Mesothelial cell of epicardium (in vitro differentiated cells): ENCODE data around the gene C5orf24. TPM values are rescaled to one million over a fixed set of nuclear protein-coding genes. Genes with fewer than 3 reads are reported as not detected.

Experiments used
- DNase-seq, 2 experiments: peaks; one replicate each; pipeline ENCODE4 v3.0.0; 2021; ENCODE audit warnings: low spot score in 2 of 2; ENCODE audit not compliant: unreplicated experiment in 2 of 2
- H3K27ac Mint-ChIP-seq: 2 replicates; pipeline ENCODE4 v1.8.0; 2021; ENCODE audit warnings: mixed read lengths
- H3K27me3 Mint-ChIP-seq: 2 replicates; pipeline ENCODE4 v1.8.0; 2021; ENCODE audit warnings: low read depth, mixed read lengths
- H3K36me3 Mint-ChIP-seq: 2 replicates; pipeline ENCODE4 v1.8.0; 2021; ENCODE audit warnings: mixed read lengths
- H3K4me1 Mint-ChIP-seq: 2 replicates; pipeline ENCODE4 v1.8.0; 2021; ENCODE audit warnings: mixed read lengths
- H3K4me3 Mint-ChIP-seq: 2 replicates; pipeline ENCODE4 v1.8.0; 2021; ENCODE audit warnings: mild to moderate bottlenecking, moderate library complexity, mixed read lengths
- H3K9me3 Mint-ChIP-seq: 2 replicates; pipeline ENCODE4 v1.8.0; 2021; ENCODE audit warnings: mixed read lengths
- CTCF ChIP-seq: fragments of 200-600 bp; sonication (generic); IDR thresholded peaks from one replicate; pipeline ENCODE4 v1.5.0; 2021; ENCODE audit warnings: antibody characterized with exemption; ENCODE audit not compliant: unreplicated experiment
- total RNA-seq: library from RNA; stranded (reverse); gene quantifications from 3 replicates; pipeline ENCODE4 v1.2.1, GENCODE V29; 2021

The C5orf24 gene
- total RNA-seq, 1 donor from 2014 or later: 85.4 TPM

GRCh38 chr5:134891473-134891872, 45.7 kb downstream of the C5orf24 start:
- H3K36me3 Mint-ChIP-seq: peaks cover 56% of the 10 kb centered on the region
- no peaks in the 10 kb centered on the region for H3K4me1 Mint-ChIP-seq
- H3K27ac Mint-ChIP-seq: no peak overlapping the region
- H3K9me3 Mint-ChIP-seq: peaks cover 7% of the 10 kb centered on the region
- no peaks in the 10 kb centered on the region for H3K27me3 Mint-ChIP-seq
- no peak for TF ChIP-seq CTCF
- DNase-seq: no peak
- no peak overlapping the region for H3K4me3 Mint-ChIP-seq

GRCh38 chr5:134892282-134892681, 46.5 kb downstream of the C5orf24 start:
- no peak for DNase-seq
- Mint-ChIP-seq H3K9me3 (peaks cover 7% of the 10 kb centered on the region), H3K36me3 (peaks cover 56% of the 10 kb centered on the region), H3K27me3 (no peaks in the 10 kb centered on the region), H3K4me3 (no peak overlapping the region), H3K27ac (no peak overlapping the region), H3K4me1 (no peaks in the 10 kb centered on the region)
- no peak for TF ChIP-seq CTCF

- Mint-ChIP-seq H3K36me3 (peaks cover 50% of the 10 kb centered on the region), H3K27ac (no peak overlapping the region), H3K4me1 (no peaks in the 10 kb centered on the region), H3K9me3 (peaks cover 7% of the 10 kb centered on the region), H3K27me3 (no peaks in the 10 kb centered on the region), H3K4me3 (no peak overlapping the region)
- no peak for DNase-seq
- TF ChIP-seq CTCF: no peak
Measured at GRCh38 chr5:134892926-134893325, 47.2 kb downstream of the C5orf24 start.

GRCh38 chr5:134893748-134894505, 48.2 kb downstream of the C5orf24 start:
- H3K27ac Mint-ChIP-seq: no peak overlapping the region
- no peaks in the 10 kb centered on the region for H3K4me1 Mint-ChIP-seq
- H3K9me3 Mint-ChIP-seq: peaks cover 7% of the 10 kb centered on the region
- DNase-seq: no peak
- no peak for TF ChIP-seq CTCF
- no peaks in the 10 kb centered on the region for H3K27me3 Mint-ChIP-seq
- H3K36me3 Mint-ChIP-seq: peaks cover 44% of the 10 kb centered on the region
- no peak overlapping the region for H3K4me3 Mint-ChIP-seq

GRCh38 chr5:134902071-134902801, 56.5 kb downstream of the C5orf24 start:
- no peaks in the 10 kb centered on the region for H3K9me3 Mint-ChIP-seq

More at GRCh38 chr5:134902071-134902801, 56.5 kb downstream of the C5orf24 start:
- no peak overlapping the region for H3K4me3 Mint-ChIP-seq
- H3K4me1 Mint-ChIP-seq: peaks cover 7% of the 10 kb centered on the region
- TF ChIP-seq CTCF: no peak
- no peaks in the 10 kb centered on the region for H3K27me3 Mint-ChIP-seq
- H3K27ac Mint-ChIP-seq: peak overlapping the region; percentile 34
- no peak for DNase-seq
- peaks cover 16% of the 10 kb centered on the region for H3K36me3 Mint-ChIP-seq
